ENCODE results near the gene SLC19A2.

SLC19A2 gene

DNA sequence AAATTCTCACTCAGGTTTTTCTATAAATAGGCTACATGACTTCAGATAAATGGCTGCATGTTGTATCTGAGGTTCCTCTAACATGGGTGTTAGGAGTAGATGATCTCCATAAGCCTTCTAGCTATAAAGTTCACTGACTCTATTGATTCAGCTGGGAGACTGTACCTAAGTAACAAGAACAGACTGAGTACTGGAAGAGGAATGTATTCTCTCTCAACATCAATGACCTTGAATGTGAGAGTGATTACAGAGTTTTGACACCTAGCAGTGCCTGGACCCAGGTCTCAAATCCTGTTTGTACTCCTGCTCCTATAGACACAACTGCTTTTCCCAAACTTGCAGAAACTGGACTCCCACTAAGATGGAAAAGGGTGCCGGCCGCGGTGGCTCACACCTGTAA, 8.6 kb upstream of the SLC19A2 start:
- Histone ChIP-seq H3K79me2 (ENCODE audit: insufficient read depth, low read length) (no peaks in the 10 kb centered on the region), H3K4me2 (ENCODE audit: insufficient read depth, low read length) (no peak overlapping the region), H3K4me3 (ENCODE audit: low read depth in 1 of 2, low read length in 2 of 2) (no peak overlapping the region), H3K27me3 (ENCODE audit: insufficient read depth, low read length, poor library complexity) (no peaks in the 10 kb centered on the region), H3K36me3 (ENCODE audit: insufficient read depth, low read length) (no peaks in the 10 kb centered on the region), H4K20me1 (ENCODE audit: insufficient read depth, low read length) (no peaks in the 10 kb centered on the region), H3K27ac (ENCODE audit: low read length) (no peak overlapping the region), H3K9me3 (ENCODE audit: insufficient read depth, low read length, severe bottlenecking) (no peaks in the 10 kb centered on the region), H2AFZ (ENCODE audit: low read depth, low read length) (no peak overlapping the region), H3K4me1 (ENCODE audit: insufficient read depth, low read length) (no peaks in the 10 kb centered on the region), H3K9ac (ENCODE audit: low read depth, low read length) (no peak overlapping the region)
- TF ChIP-seq, protein P1, sequence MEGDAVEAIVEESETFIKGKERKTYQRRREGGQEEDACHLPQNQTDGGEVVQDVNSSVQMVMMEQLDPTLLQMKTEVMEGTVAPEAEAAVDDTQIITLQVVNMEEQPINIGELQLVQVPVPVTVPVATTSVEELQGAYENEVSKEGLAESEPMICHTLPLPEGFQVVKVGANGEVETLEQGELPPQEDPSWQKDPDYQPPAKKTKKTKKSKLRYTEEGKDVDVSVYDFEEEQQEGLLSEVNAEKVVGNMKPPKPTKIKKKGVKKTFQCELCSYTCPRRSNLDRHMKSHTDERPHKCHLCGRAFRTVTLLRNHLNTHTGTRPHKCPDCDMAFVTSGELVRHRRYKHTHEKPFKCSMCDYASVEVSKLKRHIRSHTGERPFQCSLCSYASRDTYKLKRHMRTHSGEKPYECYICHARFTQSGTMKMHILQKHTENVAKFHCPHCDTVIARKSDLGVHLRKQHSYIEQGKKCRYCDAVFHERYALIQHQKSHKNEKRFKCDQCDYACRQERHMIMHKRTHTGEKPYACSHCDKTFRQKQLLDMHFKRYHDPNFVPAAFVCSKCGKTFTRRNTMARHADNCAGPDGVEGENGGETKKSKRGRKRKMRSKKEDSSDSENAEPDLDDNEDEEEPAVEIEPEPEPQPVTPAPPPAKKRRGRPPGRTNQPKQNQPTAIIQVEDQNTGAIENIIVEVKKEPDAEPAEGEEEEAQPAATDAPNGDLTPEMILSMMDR (IDR thresholded peaks at IDR 0.05; ENCODE audit: borderline replicate concordance, extremely low read depth, low read length, poor library complexity, severe bottlenecking): no peak
- TF ChIP-seq EZH2 (IDR thresholded peaks at IDR 0.05; ENCODE audit: borderline replicate concordance, low read depth, low read length, severe bottlenecking): no peak
- DNase-seq: no peak
- ATAC-seq (ENCODE audit: insufficient read depth, low read depth): no peak

GRCh38 chr1:169493251-169493650, 7.5 kb upstream of the SLC19A2 start:
- TF ChIP-seq, protein P1 (IDR thresholded peaks at IDR 0.05; ENCODE audit: borderline replicate concordance, extremely low read depth, low read length, poor library complexity, severe bottlenecking): no peak
- no peak for TF ChIP-seq EZH2 (IDR thresholded peaks at IDR 0.05; ENCODE audit: borderline replicate concordance, low read depth, low read length, severe bottlenecking)
- no peak overlapping the region for H3K4me2 ChIP-seq (ENCODE audit: insufficient read depth, low read length)

GRCh38 chr1:169491845-169492281, 6.1 kb upstream of the SLC19A2 start:
- H3K4me3 ChIP-seq (ENCODE audit: low read depth in 1 of 2, low read length in 2 of 2): no peak overlapping the region
- no peak for DNase-seq
- ATAC-seq (ENCODE audit: insufficient read depth, low read depth): no peak
- H4K20me1 ChIP-seq (ENCODE audit: insufficient read depth, low read length): no peaks in the 10 kb centered on the region
- no peaks in the 10 kb centered on the region for H3K36me3 ChIP-seq (ENCODE audit: insufficient read depth, low read length)
- no peak overlapping the region for H2AFZ ChIP-seq (ENCODE audit: low read depth, low read length)
- no peaks in the 10 kb centered on the region for H3K9me3 ChIP-seq (ENCODE audit: insufficient read depth, low read length, severe bottlenecking)
- no peaks in the 10 kb centered on the region for H3K79me2 ChIP-seq (ENCODE audit: insufficient read depth, low read length)
- no peaks in the 10 kb centered on the region for H3K27me3 ChIP-seq (ENCODE audit: insufficient read depth, low read length, poor library complexity)
- no peak overlapping the region for H3K9ac ChIP-seq (ENCODE audit: low read depth, low read length)
- TF ChIP-seq EZH2 (IDR thresholded peaks at IDR 0.05; ENCODE audit: borderline replicate concordance, low read depth, low read length, severe bottlenecking): no peak
- TF ChIP-seq, protein P1 (IDR thresholded peaks at IDR 0.05; ENCODE audit: borderline replicate concordance, extremely low read depth, low read length, poor library complexity, severe bottlenecking): no peak
- no peak overlapping the region for H3K4me2 ChIP-seq (ENCODE audit: insufficient read depth, low read length)
- no peak overlapping the region for H3K27ac ChIP-seq (ENCODE audit: low read length)
- peaks cover 3% of the 10 kb centered on the region for H3K4me1 ChIP-seq (ENCODE audit: insufficient read depth, low read length)

More at GRCh38 chr1:169493251-169493650, 7.5 kb upstream of the SLC19A2 start:
- H3K9me3 ChIP-seq (ENCODE audit: insufficient read depth, low read length, severe bottlenecking): no peaks in the 10 kb centered on the region
- no peak overlapping the region for H3K9ac ChIP-seq (ENCODE audit: low read depth, low read length)
- no peaks in the 10 kb centered on the region for H3K4me1 ChIP-seq (ENCODE audit: insufficient read depth, low read length)
- H2AFZ ChIP-seq (ENCODE audit: low read depth, low read length): no peak overlapping the region
- H3K27me3 ChIP-seq (ENCODE audit: insufficient read depth, low read length, poor library complexity): no peaks in the 10 kb centered on the region
- H4K20me1 ChIP-seq (ENCODE audit: insufficient read depth, low read length): no peaks in the 10 kb centered on the region
- H3K4me3 ChIP-seq (ENCODE audit: low read depth in 1 of 2, low read length in 2 of 2): no peak overlapping the region
- no peak overlapping the region for H3K27ac ChIP-seq (ENCODE audit: low read length)
- no peaks in the 10 kb centered on the region for H3K79me2 ChIP-seq (ENCODE audit: insufficient read depth, low read length)
- no peaks in the 10 kb centered on the region for H3K36me3 ChIP-seq (ENCODE audit: insufficient read depth, low read length)
- no peak for ATAC-seq (ENCODE audit: insufficient read depth, low read depth)
- no peak for DNase-seq

DNA sequence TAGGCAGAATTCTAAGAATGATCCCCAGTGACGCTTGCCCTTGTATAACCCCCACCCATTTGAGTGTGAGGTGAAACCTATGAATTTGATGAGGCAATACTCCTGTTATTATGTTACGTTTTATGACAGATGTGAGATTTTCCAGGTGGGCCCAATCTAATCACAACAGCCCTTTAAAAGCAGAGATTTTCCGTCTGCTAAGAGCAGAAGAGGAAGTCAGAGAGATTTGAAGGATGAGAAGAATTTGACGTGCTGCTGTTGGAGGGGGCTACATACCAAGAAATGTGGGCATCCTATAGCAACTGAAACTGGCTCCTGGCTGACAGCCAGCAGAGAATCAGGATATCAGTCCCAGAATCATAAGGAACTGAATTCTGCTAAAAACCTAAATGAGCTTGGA, 2.4 kb upstream of the SLC19A2 start:
- Histone ChIP-seq H2AFZ (ENCODE audit: low read depth, low read length) (no peak overlapping the region), H3K4me1 (ENCODE audit: insufficient read depth, low read length) (peaks cover 31% of the 10 kb centered on the region), H3K9ac (ENCODE audit: low read depth, low read length) (no peak overlapping the region), H3K4me2 (ENCODE audit: insufficient read depth, low read length) (no peak overlapping the region), H3K9me3 (ENCODE audit: insufficient read depth, low read length, severe bottlenecking) (no peaks in the 10 kb centered on the region), H3K27me3 (ENCODE audit: insufficient read depth, low read length, poor library complexity) (no peaks in the 10 kb centered on the region), H3K27ac (ENCODE audit: low read length) (no peak overlapping the region), H3K4me3 (ENCODE audit: low read depth in 1 of 2, low read length in 2 of 2) (no peak overlapping the region), H3K36me3 (ENCODE audit: insufficient read depth, low read length) (no peaks in the 10 kb centered on the region), H4K20me1 (ENCODE audit: insufficient read depth, low read length) (no peaks in the 10 kb centered on the region), H3K79me2 (ENCODE audit: insufficient read depth, low read length) (peaks cover 14% of the 10 kb centered on the region; the same call in 1 of the 2 replicates)
- ATAC-seq (ENCODE audit: insufficient read depth, low read depth) (no peak), DNase-seq (no peak)
- TF ChIP-seq, protein P1 (IDR thresholded peaks at IDR 0.05; ENCODE audit: borderline replicate concordance, extremely low read depth, low read length, poor library complexity, severe bottlenecking): no peak
- TF ChIP-seq EZH2 (IDR thresholded peaks at IDR 0.05; ENCODE audit: borderline replicate concordance, low read depth, low read length, severe bottlenecking): no peak

Measured in DND-41 (cell line).